ACC112 (cell line): ENCODE results near the gene MYH15.

ENCODE experiments used
- H2AFZ ChIP-seq: fragments of 200-600 bp; sonication (generic); one replicate; pipeline ENCODE4 v1.6.0; 2017; ENCODE audit warnings: antibody characterized with exemption, low read length; ENCODE audit not compliant: unreplicated experiment
- H3K27ac ChIP-seq: fragments of 200-600 bp; sonication (generic); 2 replicates; pipeline ENCODE4 v1.5.1; 2014; ENCODE audit warnings: low read depth, mild to moderate bottlenecking, antibody characterized with exemption, low read length, moderate library complexity
- H3K27me3 ChIP-seq: fragments of 200-600 bp; sonication (generic); 2 replicates; pipeline ENCODE4 v1.6.1; 2014; ENCODE audit warnings: mild to moderate bottlenecking, antibody characterized with exemption, low read length, moderate library complexity, mixed read lengths; ENCODE audit not compliant: insufficient read depth
- H3K36me3 ChIP-seq: fragments of 200-600 bp; sonication (generic); 2 replicates; pipeline ENCODE4 v1.6.1; 2016; ENCODE audit warnings: mild to moderate bottlenecking, antibody characterized with exemption, low read length, moderate library complexity, mixed read lengths; ENCODE audit not compliant: insufficient read depth
- H3K4me1 ChIP-seq: fragments of 200-600 bp; sonication (generic); one replicate; pipeline ENCODE4 v1.6.1; 2016; ENCODE audit warnings: low read length, mixed read lengths; ENCODE audit not compliant: insufficient read depth, unreplicated experiment, control insufficient read depth
- H3K4me3 ChIP-seq: fragments of 200-600 bp; sonication (generic); 2 replicates; pipeline ENCODE4 v1.5.1; 2014; ENCODE audit warnings: mild to moderate bottlenecking, low read depth, low read length
- H3K79me2 ChIP-seq: fragments of 200-600 bp; sonication (generic); one replicate; pipeline ENCODE4 v1.6.0; 2016; ENCODE audit warnings: low read length; ENCODE audit not compliant: control insufficient read depth, unreplicated experiment, insufficient read depth

Gene MYH15

GRCh38 chr3:108406661-108407206 is 103.7 kb downstream of the MYH15 start:
- no peaks in the 10 kb centered on the region for H3K27me3 ChIP-seq
- H2AFZ ChIP-seq, result peak overlapping the region; percentile 51
- no peak overlapping the region for H3K4me3 ChIP-seq
- no peaks in the 10 kb centered on the region for H3K79me2 ChIP-seq
- H3K36me3 ChIP-seq, result no peaks in the 10 kb centered on the region
- no peak overlapping the region for H3K27ac ChIP-seq
- H3K4me1 ChIP-seq, result peaks cover 2% of the 10 kb centered on the region

GRCh38 chr3:108406063-108406660 is 104.2 kb downstream of the MYH15 start:
- Histone ChIP-seq H3K27me3 (no peaks in the 10 kb centered on the region), H3K4me3 (no peak overlapping the region), H3K4me1 (peaks cover 2% of the 10 kb centered on the region), H2AFZ (no peak overlapping the region), H3K27ac (no peak overlapping the region), H3K79me2 (no peaks in the 10 kb centered on the region), H3K36me3 (no peaks in the 10 kb centered on the region)

- Histone ChIP-seq H3K27ac (no peak overlapping the region), H3K79me2 (no peaks in the 10 kb centered on the region), H3K36me3 (no peaks in the 10 kb centered on the region), H3K27me3 (no peaks in the 10 kb centered on the region), H2AFZ (no peak overlapping the region), H3K4me1 (peaks cover 2% of the 10 kb centered on the region), H3K4me3 (no peak overlapping the region)
Measured at GRCh38 chr3:108404368-108404767, 106.0 kb downstream of the MYH15 start.

GRCh38 chr3:108403686-108404345 is 106.6 kb downstream of the MYH15 start:
- Histone ChIP-seq H3K36me3 (no peaks in the 10 kb centered on the region), H3K4me1 (peaks cover 2% of the 10 kb centered on the region), H3K79me2 (no peaks in the 10 kb centered on the region), H2AFZ (no peak overlapping the region), H3K4me3 (no peak overlapping the region), H3K27ac (no peak overlapping the region), H3K27me3 (no peaks in the 10 kb centered on the region)

- Histone ChIP-seq H3K4me1 (peaks cover 2% of the 10 kb centered on the region), H2AFZ (no peak overlapping the region), H3K27me3 (no peaks in the 10 kb centered on the region), H3K79me2 (no peaks in the 10 kb centered on the region), H3K36me3 (no peaks in the 10 kb centered on the region), H3K4me3 (no peak overlapping the region), H3K27ac (no peak overlapping the region)
Measured at GRCh38 chr3:108403198-108403597, 107.2 kb downstream of the MYH15 start.

- Histone ChIP-seq H3K4me1 (peaks cover 2% of the 10 kb centered on the region), H3K27ac (no peak overlapping the region), H3K4me3 (no peak overlapping the region), H2AFZ (no peak overlapping the region), H3K27me3 (peaks cover 10% of the 10 kb centered on the region; the same call in 1 of the 2 replicates), H3K36me3 (no peaks in the 10 kb centered on the region), H3K79me2 (no peaks in the 10 kb centered on the region)
Measured at GRCh38 chr3:108401836-108402235, 108.6 kb downstream of the MYH15 start.

- H2AFZ ChIP-seq, result no peak overlapping the region
Measured at GRCh38 chr3:108398510-108398909, 111.9 kb downstream of the MYH15 start.

GRCh38 chr3:108396336-108396735 is 114.1 kb downstream of the MYH15 start:
- peaks cover 11% of the 10 kb centered on the region for H3K4me1 ChIP-seq
- peaks cover 14% of the 10 kb centered on the region for H3K27me3 ChIP-seq
- no peak overlapping the region for H2AFZ ChIP-seq
- H3K36me3 ChIP-seq, result no peaks in the 10 kb centered on the region
- no peak overlapping the region for H3K27ac ChIP-seq
- no peaks in the 10 kb centered on the region for H3K79me2 ChIP-seq
- no peak overlapping the region for H3K4me3 ChIP-seq

More at GRCh38 chr3:108398510-108398909, 111.9 kb downstream of the MYH15 start:
- H3K4me1 ChIP-seq, result no peaks in the 10 kb centered on the region
- no peaks in the 10 kb centered on the region for H3K79me2 ChIP-seq
- H3K36me3 ChIP-seq, result no peaks in the 10 kb centered on the region
- H3K4me3 ChIP-seq, result no peak overlapping the region
- H3K27ac ChIP-seq, result no peak overlapping the region
- peaks cover 10% of the 10 kb centered on the region for H3K27me3 ChIP-seq

GRCh38 chr3:108394563-108394962 is 115.8 kb downstream of the MYH15 start:
- peaks cover 20% of the 10 kb centered on the region for H3K27me3 ChIP-seq
- H3K79me2 ChIP-seq, result no peaks in the 10 kb centered on the region
- no peak overlapping the region for H3K27ac ChIP-seq
- peaks cover 11% of the 10 kb centered on the region for H3K4me1 ChIP-seq
- H3K36me3 ChIP-seq, result no peaks in the 10 kb centered on the region
- no peak overlapping the region for H2AFZ ChIP-seq
- no peak overlapping the region for H3K4me3 ChIP-seq

- Histone ChIP-seq H3K4me3 (no peak overlapping the region), H3K4me1 (peaks cover 11% of the 10 kb centered on the region), H3K79me2 (no peaks in the 10 kb centered on the region), H3K36me3 (no peaks in the 10 kb centered on the region), H2AFZ (no peak overlapping the region), H3K27me3 (peaks cover 20% of the 10 kb centered on the region), H3K27ac (no peak overlapping the region)
Measured at GRCh38 chr3:108394016-108394415, 116.4 kb downstream of the MYH15 start.
